ENCODE data around the gene IMMP2L.

DNA sequence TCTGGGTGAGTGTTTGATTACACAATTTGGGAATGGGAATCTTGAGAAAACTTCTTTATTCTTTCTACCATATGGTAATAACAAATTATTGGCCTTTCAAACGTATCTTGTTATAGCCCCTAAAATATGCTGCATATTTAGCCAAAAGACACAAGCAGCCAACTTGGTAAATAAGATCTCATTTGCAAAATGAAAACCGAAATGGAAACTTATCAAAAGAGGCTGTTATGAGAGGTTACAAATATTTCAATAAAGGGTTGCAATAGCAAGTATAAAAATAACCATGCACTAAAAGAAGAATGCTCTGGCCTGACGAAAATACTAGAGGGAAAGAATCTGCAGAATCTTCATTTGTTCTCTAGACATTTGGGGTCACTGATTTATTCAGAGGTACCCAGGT lies 730.9 kb downstream of the IMMP2L start:
- TF ChIP-seq, protein P1, sequence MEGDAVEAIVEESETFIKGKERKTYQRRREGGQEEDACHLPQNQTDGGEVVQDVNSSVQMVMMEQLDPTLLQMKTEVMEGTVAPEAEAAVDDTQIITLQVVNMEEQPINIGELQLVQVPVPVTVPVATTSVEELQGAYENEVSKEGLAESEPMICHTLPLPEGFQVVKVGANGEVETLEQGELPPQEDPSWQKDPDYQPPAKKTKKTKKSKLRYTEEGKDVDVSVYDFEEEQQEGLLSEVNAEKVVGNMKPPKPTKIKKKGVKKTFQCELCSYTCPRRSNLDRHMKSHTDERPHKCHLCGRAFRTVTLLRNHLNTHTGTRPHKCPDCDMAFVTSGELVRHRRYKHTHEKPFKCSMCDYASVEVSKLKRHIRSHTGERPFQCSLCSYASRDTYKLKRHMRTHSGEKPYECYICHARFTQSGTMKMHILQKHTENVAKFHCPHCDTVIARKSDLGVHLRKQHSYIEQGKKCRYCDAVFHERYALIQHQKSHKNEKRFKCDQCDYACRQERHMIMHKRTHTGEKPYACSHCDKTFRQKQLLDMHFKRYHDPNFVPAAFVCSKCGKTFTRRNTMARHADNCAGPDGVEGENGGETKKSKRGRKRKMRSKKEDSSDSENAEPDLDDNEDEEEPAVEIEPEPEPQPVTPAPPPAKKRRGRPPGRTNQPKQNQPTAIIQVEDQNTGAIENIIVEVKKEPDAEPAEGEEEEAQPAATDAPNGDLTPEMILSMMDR (IDR thresholded peaks at IDR 0.05; ENCODE audit: low read depth, low read length, missing input control), result no peak
- no peak for TF ChIP-seq RAD21 (IDR thresholded peaks at IDR 0.05)
- no peak for TF ChIP-seq ZBTB33 (IDR thresholded peaks at IDR 0.05)
- TF ChIP-seq, protein P2, sequence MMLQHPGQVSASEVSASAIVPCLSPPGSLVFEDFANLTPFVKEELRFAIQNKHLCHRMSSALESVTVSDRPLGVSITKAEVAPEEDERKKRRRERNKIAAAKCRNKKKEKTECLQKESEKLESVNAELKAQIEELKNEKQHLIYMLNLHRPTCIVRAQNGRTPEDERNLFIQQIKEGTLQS (IDR thresholded peaks at IDR 0.05), result no peak
- no peak for TF ChIP-seq TAF1 (conservative IDR thresholded peaks at IDR 0.05)
- no peak for TF ChIP-seq MAX (IDR thresholded peaks at IDR 0.05)
- no peak for TF ChIP-seq SP1 (IDR thresholded peaks at IDR 0.05)
- TF ChIP-seq FOXA1 (IDR thresholded peaks at IDR 0.05), result no peak
- no peak for TF ChIP-seq REST (IDR thresholded peaks at IDR 0.05)
- no peak for TF ChIP-seq EGR1 (IDR thresholded peaks at IDR 0.05; ENCODE audit: low read depth in 2 of 2)
- no peak for TF ChIP-seq JUND (IDR thresholded peaks at IDR 0.05)

Data from liver (tissue), 3 donors.